ENCODE results near the gene SHTN1.
A peak's percentile ranks its signal among the peaks of the same experiment; 100 is the strongest.

Gene SHTN1, protein sequence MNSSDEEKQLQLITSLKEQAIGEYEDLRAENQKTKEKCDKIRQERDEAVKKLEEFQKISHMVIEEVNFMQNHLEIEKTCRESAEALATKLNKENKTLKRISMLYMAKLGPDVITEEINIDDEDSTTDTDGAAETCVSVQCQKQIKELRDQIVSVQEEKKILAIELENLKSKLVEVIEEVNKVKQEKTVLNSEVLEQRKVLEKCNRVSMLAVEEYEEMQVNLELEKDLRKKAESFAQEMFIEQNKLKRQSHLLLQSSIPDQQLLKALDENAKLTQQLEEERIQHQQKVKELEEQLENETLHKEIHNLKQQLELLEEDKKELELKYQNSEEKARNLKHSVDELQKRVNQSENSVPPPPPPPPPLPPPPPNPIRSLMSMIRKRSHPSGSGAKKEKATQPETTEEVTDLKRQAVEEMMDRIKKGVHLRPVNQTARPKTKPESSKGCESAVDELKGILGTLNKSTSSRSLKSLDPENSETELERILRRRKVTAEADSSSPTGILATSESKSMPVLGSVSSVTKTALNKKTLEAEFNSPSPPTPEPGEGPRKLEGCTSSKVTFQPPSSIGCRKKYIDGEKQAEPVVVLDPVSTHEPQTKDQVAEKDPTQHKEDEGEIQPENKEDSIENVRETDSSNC

GRCh38 chr10:117005026-117005526 is at the start of gene SHTN1:
SHTN1 (minus strand) TSS chr10:117005187; CDS start chr10:117005079, 108 bp downstream.
- DNase-seq = peak; percentile 16 to 18

- no peak for DNase-seq
Measured at GRCh38 chr10:117053482-117053881, 48.5 kb upstream of the SHTN1 start.

- no peak for DNase-seq
Measured at GRCh38 chr10:117047947-117048346, 43.0 kb upstream of the SHTN1 start.

GRCh38 chr10:117016266-117016665 is 11.3 kb upstream of the SHTN1 start:
- no peak for DNase-seq

DNA sequence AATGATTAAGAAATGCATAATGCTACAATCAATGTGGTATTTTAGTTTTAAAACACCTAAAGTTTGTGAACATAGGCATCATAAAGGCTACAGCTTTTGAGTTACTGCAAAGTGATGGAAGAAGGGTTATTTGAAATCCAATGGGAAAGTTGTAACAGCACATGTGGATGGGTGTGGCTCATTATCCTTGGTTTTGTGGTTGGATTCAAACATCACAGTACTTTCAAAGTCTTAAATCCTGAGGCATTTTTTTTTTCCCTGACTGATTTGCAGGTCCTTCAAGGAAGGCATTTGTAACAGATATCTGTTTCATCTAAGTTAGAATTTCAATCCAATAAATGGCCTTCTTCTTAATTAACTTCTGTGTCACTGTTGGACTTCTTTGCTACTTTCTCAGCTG is 9.8 kb upstream of the SHTN1 start:
- no peak for DNase-seq

DNA sequence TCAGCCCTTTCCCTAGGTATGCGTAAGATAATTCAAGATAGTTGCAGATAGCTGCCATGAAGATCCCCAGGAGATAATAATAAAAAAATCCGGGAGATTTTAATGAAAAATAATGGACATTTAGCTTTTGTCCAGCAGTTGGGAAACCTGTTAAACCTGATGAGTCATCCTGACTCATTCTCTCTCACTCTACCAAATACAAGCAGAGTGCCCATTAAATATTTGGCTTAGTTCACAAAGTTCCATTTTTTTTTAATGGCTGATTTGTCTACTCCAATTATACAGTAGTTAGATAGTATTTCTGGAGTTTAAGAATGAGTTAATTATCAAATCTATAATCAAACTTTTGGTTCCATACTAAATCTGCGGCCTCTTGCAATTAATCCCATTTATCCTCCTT is 2.1 kb upstream of the SHTN1 start:
- no peak for DNase-seq

DNA sequence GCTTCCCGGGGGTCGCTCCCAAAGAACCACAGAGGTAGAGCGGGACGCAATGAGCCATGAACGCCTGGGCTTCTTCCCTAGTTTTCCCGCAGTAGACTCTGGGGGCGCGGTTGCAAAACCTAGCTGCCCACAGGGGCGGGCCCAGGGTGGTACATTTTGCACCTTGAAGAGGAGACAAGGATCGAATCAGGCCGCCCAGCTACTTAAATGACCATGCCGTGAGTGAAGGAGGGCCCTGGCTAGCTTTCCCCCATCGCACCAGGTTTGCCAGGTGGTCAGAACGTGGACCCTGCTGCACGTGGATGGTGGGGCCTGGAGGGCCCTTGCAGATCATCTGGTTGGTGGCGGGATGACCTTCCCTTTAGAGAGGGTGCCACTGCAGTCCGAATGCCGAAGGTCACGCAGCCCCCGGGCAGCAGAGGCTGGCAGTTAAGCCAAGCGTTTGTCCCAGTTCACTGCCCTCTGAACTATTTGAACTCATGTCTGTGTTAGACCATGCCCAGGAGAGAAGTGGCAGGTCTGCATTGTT is 604 bp upstream of the SHTN1 start:
- no peak for DNase-seq

- DNase-seq = peak; percentile 6 to 18
Measured at GRCh38 chr10:117004227-117005025, 561 bp downstream of the SHTN1 start.

GRCh38 chr10:117003336-117003735 is 1.7 kb downstream of the SHTN1 start:
- no peak for DNase-seq

- DNase-seq = no peak
Measured at GRCh38 chr10:117002206-117002605, 2.8 kb downstream of the SHTN1 start.

- no peak for DNase-seq
Measured at GRCh38 chr10:117001144-117001543, 3.8 kb downstream of the SHTN1 start.

- no peak for DNase-seq
Measured at GRCh38 chr10:117000580-117000979, 4.4 kb downstream of the SHTN1 start.

DNA sequence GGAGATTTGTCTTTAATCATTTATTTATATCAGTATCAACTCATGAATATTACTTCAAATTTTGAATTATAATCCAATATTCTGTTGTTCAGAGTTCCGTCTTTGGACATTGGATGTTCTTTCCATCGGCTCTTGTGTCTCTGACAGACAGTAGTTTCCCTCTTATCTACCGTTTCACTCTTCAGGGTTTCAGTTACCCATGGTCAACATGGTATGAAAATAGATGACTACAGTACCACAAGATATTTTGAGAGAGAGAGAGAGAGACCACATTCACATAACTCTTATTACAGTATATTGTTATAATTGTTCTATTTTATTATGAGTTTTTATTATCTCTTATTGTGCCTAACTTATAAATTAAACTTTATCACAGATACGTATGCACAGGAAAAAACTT is 6.8 kb downstream of the SHTN1 start:
- no peak for DNase-seq

DNA sequence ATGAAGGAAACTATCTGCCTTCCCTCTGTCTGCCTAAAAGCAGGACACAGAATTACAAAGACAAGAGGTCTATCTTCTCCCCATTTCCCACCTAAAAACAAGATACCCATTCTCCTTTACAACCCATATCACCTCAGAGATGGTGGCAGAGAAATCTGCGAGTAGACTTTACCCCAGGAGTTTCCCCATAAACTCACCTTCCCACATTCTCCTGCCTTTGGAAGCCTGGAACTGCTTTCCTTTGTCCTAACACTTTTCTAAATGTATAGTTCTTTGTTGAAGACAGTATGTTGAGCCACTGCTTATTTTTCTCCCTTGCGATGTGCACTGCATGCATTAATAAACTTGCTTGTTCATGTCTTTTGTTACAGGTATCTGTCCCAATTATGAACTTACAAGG is 8.0 kb downstream of the SHTN1 start:
- no peak for DNase-seq

DNA sequence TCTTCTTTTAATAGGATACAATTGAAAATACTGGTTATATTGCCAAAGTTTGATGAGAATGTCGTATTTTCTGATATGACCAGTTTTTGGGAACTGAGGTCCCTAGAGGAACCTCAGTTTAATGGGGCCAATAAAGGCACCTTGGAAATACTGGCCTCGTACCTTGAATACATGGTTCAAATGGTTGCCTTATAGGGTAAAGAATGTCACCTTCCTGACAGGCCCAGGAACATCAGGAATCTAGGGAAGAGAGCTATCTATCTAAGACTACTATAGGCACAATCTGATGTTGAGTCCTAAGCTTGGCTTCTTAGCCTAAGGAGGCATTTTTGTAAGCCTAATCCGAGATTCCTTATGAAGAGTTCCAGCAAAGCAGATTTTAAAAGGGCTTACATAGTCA is 9.3 kb downstream of the SHTN1 start:
- DNase-seq = no peak

GRCh38 chr10:116994113-116994890 is 10.7 kb downstream of the SHTN1 start:
- DNase-seq = no peak

- DNase-seq = no peak
Measured at GRCh38 chr10:116993610-116994009, 11.4 kb downstream of the SHTN1 start.

DNA sequence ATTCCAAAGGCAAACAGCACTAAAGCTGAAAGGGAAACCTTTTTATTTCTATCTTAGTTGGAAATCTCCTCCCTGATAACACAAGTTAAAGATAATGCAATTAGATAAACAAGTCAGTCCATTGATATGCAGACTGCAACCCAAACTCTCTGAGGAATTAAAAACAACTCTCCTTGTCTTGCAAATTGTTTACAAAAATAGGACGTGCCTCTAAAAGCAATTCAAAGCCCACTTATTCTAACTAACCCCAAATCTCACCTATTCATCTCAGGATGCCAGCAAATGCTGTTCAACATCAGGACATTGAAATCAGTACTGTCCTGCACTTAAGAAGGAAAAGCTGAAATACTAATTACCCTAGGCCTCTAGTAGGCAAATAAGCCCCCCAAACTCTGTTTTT is 12.8 kb downstream of the SHTN1 start:
- no peak for DNase-seq

GRCh38 chr10:116990276-116990800 is 14.6 kb downstream of the SHTN1 start:
- DNase-seq = no peak

DNA sequence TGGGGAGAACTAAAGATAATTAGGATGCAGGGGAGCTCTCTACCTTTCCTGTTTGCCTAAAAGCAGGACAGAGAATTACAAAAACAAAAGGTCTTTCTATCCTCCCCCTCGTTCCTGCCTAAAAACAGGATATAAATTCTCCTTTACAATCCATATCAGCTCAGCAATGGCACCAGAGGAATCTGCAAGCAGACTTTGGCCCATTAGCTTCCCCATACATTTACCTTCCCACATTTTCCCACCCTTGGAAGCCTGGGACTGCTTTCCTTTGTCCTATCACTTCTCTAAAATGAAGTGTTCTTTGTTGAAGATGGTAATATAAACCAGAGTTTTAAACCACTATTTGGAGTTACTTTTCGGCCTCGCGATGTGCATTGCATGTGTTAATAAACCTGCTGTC is 15.5 kb downstream of the SHTN1 start:
- no peak for DNase-seq

GRCh38 chr10:116988311-116988710 is 16.7 kb downstream of the SHTN1 start:
- no peak for DNase-seq

GRCh38 chr10:116985611-116986010 is 19.4 kb downstream of the SHTN1 start:
- DNase-seq = no peak

Measured in CD4-positive, alpha-beta T cell treated with Interleukin-4 for 1 hour (primary cell).